CD4-positive, alpha-beta T cell treated with Interferon alpha-2 for 1 hour (primary cell): Measurements from ENCODE around the gene PLXNA4.

Experiments
- DNase-seq, 2 donors: peaks; one replicate each; pipeline ENCODE4 v3.0.0-alpha.2; 2020 to 2022

PLXNA4 gene

DNA sequence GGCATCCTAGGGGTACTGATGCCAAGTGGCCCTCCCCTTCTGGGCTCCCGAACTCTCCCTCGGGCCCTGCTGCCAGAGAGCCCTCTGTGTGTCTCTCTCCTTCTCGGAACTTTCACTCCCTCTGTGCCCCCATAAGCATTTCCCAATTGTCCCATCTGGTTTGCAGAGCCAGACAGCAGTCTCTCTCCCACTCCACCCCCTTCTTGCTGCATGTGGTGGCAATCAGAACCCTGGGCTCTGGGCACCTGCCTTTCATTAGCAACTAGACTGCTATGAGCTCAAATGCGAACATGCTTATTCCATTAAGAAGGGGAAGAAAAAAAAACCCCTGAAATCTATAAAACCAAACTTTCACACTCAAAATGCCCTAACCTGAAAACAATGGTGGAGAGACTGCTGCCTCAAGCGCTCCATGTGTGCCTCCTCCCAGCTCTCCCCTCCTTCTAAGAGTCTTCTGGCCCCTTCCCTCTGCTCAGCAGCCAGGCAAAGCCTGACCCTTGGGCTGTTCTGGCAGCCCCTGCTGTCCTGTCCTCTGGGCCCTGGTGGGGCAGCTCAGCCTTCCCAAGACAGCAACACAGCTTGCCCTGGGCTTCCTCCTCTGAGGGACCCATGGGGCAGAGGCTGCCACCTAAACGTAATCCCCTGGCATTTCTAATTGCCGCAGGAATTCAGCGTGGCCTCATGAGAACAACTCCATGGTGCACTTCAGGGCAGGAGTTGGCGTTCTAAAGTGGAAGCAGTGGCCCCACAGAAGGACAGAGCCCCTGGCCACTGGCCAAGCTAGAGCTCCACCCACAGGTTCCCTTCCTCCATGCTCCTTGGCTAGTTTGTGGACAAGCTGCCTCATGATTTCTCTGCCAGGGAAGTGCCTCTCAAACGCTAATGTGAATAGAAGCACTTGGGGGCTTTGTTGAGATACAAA, 415.4 kb downstream of the PLXNA4 start:
- no peak for DNase-seq

DNA sequence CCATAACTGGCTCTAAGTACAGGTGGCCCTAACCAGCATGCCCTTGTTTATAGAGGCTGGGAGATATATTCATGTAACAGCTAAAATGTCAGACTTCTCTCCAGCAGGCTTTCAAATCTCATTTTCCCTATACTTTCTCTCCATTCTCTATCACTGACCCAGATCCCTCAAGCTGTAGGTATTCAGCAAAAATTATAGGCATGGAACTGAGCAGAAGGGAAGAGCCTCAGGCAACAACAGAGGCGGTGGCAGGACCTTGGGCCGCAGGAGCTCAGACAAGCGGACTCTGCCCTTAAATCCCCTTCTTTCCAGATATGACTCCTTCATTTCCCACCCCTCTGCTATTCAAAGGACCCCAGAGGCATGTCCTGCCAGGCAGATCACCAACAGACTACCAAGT, 417.4 kb downstream of the PLXNA4 start:
- no peak for DNase-seq

GRCh38 chr7:132158166-132158565, 418.1 kb downstream of the PLXNA4 start:
- no peak for DNase-seq

DNA sequence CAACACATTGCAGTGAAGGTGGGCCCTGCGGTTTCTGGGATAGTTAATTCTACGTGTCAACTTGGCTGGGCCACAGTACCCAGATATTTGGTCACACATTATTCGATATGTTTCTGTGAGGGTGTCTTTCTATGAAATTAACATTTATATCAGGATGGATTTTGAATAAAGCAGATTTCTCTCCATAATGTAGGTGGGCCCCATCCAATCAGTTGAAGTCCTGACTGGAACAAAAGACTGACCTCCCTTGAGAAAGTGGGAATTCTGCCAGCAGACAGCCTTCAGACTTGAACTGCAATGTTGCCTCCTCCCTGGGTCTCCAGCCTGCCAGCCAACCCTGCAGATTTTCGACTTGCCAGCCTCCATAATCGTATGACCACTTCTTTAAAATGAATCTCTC, 420.6 kb downstream of the PLXNA4 start:
- no peak for DNase-seq

- no peak for DNase-seq
Measured at GRCh38 chr7:132154695-132155471, 421.4 kb downstream of the PLXNA4 start.

DNA sequence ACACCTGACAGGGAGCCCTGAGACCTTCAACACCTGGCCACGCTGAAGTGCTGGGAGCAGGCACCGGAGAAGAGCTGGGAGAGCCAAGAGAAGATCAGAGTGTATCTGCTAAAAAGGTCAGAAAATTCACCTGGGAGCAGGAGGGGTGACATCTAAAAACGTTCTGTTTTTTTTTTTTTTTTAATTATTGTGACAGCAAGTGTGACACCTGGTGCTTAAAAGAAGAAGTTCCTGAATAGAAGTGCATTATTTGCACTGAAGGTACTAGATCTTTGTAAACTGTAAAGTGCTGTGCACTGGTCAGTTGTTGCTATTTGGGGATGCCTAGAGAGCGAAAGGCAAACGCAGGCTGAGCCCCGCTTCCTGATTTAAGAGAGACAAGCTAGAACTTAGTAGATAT, 422.0 kb downstream of the PLXNA4 start:
- DNase-seq, result no peak

GRCh38 chr7:132152131-132152889, 424.0 kb downstream of the PLXNA4 start:
- no peak for DNase-seq

DNA sequence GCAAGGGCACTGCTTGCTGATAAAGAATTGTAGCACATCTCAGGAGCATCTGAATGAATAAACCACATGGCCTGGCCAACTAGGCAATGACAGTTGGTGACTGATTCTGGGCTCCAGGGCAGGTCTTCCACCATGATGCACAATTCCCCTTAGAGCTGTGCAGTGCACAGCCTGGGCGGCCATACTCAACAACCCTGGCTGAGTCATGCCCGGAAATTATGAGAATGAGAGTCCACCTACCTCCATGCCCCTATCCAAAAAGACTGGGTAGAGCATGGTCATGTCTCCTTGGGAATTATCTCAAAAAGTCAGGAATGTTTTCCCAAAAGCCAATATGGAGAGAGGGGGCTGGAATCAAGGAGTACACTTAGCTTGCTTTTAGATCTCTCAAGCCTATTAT, 425.6 kb downstream of the PLXNA4 start:
- no peak for DNase-seq

- no peak for DNase-seq
Measured at GRCh38 chr7:132149436-132150304, 426.6 kb downstream of the PLXNA4 start.

- no peak for DNase-seq
Measured at GRCh38 chr7:132148876-132149275, 427.4 kb downstream of the PLXNA4 start.

DNA sequence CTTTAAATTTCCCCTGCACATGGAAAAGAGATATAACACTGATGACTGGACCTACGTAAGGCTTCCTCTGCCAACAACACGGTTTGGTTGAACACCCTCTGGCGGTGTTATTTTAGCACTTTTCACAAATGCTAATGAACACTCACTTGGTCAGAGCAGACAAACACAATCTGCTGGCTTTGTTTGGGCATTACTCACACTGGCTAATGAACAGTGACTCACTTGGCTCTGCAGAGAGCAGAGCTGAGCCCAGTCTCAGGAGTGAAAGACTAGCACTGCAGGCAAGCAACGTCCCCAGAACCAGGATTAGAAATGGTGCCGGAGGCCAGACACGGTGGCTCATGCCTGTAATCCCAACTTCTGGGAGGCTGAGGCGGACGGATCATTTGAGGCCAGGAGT, 430.8 kb downstream of the PLXNA4 start:
- no peak for DNase-seq

DNA sequence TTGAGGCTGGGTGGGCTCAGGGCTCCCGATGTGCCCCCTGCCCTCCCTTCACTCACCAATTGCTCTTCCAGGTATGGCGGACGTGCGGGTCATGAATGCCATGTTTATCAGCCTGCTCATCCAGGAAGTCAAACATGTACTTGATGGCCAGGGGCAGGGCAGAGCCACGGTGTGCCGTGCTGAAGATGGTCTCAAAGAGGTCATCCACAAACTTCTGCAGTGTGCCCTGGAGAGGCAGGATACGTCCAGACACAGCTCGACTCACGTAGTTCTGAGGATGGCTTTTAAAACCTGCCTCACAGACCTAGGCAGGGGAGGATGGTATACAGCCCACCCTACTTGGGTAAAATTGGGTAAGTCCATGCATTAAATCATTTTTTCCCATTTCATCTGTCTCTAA, 431.2 kb downstream of the PLXNA4 start:
- no peak for DNase-seq

DNA sequence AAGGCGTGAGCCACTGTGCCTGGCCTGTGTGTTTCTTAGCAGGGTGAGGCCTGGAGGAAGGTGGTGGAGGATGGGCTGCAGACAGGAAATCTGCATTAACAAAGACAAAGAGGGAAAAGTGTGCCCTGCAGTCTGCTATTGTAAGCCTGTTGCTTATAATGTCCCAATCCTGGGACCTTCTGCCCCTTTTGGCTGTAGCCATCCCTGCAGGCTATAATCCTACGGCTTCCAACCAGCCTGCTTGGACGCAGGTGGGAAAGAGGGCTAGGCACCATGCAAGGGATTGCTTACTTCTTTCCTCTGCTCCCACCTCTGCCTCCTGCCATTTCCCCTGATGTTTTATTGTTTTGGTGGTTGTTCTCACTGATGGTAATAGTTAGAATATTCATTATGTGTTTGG, 434.3 kb downstream of the PLXNA4 start:
- DNase-seq, result no peak

GRCh38 chr7:132141109-132141508, 435.2 kb downstream of the PLXNA4 start:
- DNase-seq, result no peak

DNA sequence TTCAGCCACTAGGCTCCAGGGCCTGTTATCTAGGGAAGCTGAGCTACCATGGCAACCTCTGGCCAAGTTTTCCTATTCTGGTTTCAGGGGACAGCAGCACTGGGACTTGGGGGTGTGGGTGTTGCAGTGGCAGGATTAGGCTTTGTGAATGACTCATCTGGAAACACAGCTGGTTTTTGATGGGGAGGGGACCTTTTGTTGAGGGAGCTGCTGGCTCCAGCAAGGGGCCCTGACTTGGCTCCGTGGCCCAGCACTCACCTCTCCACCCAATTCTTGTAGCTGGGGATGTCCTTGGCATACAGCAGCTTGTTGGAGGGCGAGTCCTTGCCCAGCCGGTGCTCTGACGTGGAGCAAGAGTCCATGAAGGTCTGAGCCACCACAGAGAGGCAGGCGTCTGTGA, 435.9 kb downstream of the PLXNA4 start:
- DNase-seq, result no peak

DNA sequence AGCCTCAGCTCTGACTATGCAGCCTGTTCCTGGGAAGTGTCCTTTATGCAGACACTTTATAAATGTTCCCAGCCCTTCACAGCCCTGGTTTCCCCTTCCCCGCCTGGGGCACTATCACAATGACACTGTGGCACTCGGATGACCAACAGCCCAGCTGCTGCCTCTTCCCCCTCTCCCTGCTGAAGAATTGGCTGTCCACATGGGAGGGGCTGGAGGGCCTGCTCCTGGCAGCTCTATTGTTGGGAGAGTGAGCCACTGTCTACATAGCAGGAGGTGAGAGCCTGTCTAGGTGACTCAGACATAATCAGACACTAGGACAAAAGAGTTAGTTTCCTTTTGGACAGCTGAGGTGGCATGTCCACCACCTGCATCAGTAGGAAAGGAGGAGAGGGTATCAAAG, 437.5 kb downstream of the PLXNA4 start:
- no peak for DNase-seq

- no peak for DNase-seq
Measured at GRCh38 chr7:132137681-132138080, 438.6 kb downstream of the PLXNA4 start.

DNA sequence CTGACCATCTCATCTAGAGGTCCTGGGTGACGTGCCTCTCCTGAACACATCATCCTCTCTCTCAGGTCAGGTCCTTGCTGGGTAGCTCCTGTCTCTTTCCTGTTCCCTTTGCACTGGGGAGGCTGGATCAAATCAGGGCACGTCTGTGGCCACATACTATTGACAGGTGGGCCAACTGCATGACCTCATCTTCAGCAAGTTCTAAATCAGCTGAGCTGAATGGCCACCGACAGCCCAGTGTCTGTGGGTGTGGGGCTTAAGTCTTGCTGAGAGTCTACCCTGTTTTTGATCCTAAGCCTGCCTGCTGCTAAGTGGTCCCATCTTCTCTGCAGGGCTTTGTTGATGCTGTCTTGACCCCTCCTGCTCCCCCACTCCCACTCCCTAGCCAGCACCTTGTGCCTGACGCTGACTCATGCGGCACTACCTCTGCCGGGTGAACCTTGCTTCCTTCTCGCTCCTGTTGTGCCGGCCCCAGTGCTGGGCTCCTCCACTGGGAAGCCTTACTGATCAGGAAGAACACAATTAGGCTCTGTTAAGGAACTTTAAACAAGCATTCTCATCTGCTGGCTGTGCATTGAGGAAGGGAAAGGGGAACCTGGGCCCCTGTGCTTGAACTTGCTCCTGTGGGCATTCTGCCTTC, 440.4 kb downstream of the PLXNA4 start:
- DNase-seq, result no peak

DNA sequence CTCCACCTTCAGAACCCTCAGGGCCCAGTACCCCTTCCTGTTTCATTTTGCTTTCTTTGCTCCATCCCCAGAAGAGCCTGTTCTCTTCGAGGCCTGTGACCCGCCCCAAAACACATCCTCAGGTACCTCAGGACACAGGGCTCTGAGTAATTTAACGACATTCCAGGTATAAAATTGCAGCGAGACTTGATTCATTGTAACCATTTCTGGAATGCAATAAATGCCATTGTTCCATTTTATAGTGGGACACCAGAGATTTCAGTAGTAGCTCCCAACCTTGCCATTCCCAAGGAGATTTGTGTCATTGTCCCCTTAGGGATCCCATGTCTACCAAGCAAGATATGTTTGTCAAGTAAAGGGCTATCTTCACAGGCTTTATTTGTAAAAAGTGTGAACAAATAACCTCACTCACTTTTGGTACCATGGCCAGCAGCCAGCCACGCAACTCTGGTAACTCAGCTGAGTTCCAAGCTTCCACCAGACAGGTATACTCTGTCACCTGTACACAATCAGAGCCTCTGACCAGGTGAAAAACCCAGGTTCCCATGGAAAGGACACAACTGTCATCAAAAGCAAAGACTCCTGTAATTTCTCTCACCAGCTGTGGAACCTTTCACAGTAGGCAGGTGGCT, 441.3 kb downstream of the PLXNA4 start:
- no peak for DNase-seq

DNA sequence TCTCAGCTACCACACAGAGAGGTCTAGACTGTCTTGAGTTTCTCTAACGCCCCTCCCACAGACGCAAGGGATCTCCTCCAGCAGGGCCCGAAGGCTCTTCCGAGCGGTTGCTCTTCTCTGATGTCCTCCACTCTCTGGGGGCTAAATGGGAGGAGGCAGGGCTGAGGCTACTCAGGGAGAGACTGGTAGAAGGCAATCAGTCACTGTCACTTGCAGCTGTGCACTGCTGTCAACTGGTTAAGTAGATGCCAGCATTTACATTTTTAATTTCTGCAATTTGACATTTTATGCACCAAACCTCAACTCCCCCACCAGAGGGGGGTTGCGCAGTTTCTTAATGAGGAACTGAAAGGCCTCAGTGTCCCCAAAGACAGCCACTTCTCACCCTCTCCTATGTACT, 442.8 kb downstream of the PLXNA4 start:
- DNase-seq, result no peak

DNA sequence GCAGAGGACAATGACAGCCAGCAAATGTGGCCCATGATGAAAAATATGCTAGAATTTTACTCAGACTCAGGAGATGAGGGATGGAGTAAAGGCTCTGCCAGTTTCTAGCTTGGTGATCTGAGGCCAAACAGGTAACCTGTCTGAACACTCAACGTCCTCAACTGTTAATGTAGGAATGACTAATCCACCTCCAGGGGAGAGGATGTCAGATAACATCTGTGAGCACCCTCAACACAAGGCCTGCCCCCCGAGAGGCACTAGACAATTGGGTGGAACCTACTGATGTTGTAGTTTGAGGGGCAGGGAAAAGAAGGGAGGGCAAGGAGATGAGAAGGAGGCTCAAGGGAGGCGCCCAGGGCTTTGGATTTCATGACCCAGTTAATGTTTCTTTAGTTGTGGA, 445.1 kb downstream of the PLXNA4 start:
- no peak for DNase-seq
